HG03196 (cell line): ENCODE results near the gene ELP2.
"Not testable (repeated sequence)": the region's sequence is repeated elsewhere in the genome, so short reads cannot be mapped to it uniquely, and the experiment has no call there.

Source experiments
- ATAC-seq: cut with Tn5 transposase; IDR thresholded peaks from one replicate; pipeline ENCODE4 v1.9.1; 2021; ENCODE audit not compliant: unreplicated experiment

Gene ELP2

DNA sequence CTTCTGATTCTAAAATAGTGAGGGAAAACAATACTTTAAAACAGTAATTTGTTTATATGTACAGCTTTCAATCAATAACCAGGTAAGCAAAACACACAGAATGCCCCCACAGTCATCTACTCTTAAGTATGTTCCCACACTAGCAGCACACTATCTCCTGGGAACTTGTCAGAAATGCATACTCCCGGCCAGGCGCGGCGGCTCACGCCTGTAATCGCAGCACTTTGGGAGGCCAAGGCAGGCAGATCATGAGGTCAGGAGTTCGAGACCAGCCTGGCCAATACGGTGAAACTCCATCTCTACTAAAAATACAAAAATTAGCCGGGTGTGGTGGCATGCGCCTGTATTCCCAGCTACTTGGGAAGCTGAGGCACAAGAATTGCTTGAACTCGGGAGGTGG is 12.9 kb upstream of the ELP2 start:
- not testable (repeated sequence) for ATAC-seq

GRCh38 chr18:36120297-36120696 is 9.4 kb upstream of the ELP2 start:
- ATAC-seq = no peak

- no peak for ATAC-seq
Measured at GRCh38 chr18:36124841-36125240, 4.9 kb upstream of the ELP2 start.

- no peak for ATAC-seq
Measured at GRCh38 chr18:36126668-36127067, 3.0 kb upstream of the ELP2 start.

DNA sequence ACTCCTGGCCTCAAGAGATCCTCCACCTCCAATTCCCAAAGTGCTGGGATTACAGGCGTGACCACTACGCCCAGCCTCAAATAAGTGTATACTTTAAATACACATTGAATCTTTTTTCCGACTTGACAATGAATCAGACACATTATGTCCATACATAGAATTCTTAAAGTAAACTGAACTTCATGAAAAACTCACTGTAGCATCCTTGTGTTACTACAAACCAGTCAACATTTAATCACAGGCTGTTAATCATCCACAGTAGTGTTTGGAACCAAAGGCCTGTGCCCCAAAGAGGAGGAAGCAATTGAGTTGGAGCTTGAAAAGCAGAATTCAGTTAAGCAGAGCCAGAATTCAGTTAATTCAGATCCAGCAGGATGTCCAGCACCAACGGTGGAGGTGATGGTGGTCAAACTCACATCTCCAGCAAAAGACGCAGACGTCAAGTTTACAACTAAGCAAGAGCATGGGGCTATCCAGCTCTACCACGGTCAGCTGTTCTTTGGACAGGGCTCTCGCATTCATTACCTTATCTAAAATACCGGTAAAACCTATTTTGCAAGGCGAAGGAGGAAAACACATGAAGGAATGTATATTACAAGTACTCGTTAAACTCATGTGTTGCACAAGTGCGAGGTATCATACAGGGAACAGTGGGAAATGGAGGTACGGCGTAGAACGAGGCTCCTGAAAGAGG is 1.7 kb upstream of the ELP2 start:
- no peak for ATAC-seq

DNA sequence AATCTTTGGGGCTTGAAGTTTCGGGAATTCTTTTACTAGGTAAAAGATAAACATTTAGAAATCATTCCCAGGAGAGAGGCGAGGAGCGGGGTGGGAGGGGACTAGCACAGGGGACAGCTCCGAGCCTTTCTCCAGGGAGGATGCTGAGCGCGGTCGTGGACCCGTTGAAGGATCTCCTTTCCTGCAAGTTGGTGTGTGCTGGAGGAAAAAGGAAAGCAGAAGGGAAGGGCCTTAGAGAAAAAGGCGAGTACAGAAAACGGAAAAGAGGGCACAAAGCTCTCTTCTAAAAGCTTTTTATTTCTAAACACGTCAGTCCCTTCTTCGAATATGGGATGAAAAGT is 1.2 kb upstream of the ELP2 start:
- no peak for ATAC-seq

GRCh38 chr18:36128907-36129299 is 796 bp upstream of the ELP2 start:
- no peak for ATAC-seq

DNA sequence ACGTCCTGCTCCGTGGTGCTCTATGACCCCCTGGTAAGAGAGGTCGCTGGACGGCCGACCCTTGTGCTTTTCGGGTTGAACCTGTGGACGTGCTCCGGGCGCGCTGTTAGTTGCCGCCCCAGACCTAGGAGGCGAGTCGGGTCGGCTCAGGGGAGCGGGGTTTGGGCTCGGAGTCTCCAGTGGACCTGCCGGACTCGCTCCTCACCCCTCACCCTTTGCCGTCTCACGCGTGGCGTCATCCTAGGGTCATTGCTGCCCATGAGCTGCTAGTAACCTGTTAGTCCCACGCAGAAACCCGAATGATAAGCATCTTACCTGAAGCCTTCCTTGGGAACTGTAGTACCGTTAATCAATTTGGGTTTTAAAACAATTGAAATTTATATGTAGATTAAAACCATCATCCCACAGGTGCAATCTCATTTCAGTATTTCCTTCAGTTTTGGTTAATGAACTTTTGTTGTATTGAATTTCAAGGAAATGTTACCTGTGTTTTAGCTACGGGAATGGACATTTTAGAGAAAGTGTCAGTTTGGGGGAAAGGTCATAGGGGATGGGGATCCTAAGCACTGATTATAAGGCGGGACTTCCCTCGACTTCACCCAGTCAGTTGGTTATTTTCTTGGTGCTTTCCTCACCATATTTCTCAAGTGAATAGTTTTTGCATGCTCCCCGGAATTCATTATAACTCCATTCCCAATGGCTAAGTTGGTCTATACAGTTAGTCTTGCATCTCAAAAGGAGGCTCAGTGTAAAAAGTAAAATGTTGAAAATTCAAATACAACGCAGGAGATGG is 536 bp downstream of the ELP2 start:
- ATAC-seq = peak; percentile 17

- ATAC-seq = no peak
Measured at GRCh38 chr18:36130883-36131653, 1.4 kb downstream of the ELP2 start.

DNA sequence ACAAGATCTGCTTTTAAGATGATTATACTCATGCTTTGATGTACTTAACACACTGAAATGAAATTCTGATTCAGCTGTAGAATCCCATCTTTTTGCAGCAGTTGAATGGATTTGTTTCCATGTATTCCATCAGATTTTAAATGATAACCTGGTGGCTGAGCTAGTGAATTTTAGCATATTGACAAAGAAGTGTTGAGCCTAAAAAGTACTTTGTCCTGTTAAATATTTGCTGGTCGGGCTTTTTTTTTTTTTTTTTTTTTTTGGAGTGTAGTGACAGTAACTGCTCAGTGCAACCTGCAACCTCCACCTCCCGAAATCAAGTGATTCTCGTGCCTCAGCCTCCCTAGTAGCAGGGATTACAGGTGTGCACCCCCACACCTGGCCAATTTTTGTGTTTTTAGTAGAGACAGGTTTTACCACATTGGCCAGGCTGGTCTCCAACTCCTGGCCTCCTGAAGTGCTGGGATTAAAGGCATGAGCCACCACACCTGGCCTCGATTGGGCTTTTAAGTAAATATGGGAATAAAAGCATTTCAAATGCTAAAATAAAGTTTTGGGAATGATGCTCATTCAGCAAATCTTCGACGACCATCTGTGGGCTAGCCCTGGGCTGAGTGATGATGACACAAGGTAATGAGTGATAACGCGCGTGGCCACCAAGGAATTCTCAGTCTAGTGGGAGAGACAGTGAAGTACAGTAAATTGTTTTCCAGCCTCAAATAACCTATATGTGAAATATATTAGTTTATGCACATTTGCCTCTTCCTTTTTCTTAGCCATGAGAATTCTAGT is 2.2 kb downstream of the ELP2 start:
- ATAC-seq = no peak

DNA sequence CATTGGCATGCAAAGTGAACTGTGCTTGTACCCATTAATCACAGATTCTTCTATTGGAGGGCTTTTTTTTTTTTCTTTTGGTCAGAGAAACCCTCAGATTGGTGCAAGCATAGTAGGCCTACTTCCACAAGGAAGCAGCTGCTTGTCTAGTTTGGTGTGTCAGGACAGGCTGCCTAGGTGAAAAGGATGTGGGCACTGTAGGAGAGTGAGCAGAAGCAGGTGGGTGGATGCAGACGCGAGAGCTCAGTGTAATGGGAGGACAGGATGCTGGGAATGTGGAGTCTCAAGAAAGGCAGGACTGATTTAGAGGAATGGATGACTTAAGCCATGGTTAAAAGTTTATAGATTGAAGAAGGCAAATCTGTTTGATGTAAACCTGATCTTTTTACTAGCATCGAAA is 3.1 kb downstream of the ELP2 start:
- ATAC-seq = no peak

GRCh38 chr18:36135264-36135663 is 5.6 kb downstream of the ELP2 start:
- ATAC-seq = no peak

DNA sequence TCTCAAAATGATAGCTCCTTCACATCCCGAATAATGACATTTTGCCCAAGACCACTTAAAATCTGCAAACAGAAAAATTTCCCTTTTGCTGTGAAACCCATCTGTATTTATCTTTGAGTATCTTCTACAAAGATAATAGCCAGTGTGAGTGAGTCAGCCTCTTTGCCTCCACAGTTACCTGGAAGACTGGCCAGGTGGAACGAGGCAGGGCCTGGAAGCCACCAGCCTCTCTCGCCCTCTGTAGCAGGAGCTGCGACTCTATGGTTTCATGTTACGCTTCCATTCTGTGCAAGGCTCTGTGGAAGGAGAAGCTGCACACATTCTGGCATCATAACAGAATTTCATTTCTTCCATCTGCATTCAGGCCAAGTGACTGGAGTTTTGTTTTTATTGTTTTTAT is 9.5 kb downstream of the ELP2 start:
- no peak for ATAC-seq

GRCh38 chr18:36141576-36141975 is 11.9 kb downstream of the ELP2 start:
- no peak for ATAC-seq

- ATAC-seq = no peak
Measured at GRCh38 chr18:36142751-36143150, 13.1 kb downstream of the ELP2 start.

DNA sequence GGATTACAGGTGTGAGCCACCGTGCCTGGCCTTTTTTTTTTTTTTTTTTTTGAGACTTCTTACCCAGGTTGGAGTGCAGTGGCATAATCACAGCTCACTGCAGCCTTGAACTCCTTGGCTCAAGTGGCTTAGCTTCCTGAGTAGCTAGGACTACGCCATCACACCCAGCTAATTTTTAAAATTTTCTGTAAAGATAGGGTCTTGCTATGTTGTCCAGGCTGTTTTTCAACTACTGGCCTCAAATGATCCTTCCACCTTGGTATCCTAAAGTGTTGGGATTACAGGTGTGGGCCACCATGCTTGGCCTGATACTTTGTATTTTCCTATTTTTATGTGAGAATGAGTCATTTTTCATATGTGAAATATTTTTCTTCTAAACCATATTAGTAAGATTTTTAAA is 13.7 kb downstream of the ELP2 start:
- no peak for ATAC-seq

DNA sequence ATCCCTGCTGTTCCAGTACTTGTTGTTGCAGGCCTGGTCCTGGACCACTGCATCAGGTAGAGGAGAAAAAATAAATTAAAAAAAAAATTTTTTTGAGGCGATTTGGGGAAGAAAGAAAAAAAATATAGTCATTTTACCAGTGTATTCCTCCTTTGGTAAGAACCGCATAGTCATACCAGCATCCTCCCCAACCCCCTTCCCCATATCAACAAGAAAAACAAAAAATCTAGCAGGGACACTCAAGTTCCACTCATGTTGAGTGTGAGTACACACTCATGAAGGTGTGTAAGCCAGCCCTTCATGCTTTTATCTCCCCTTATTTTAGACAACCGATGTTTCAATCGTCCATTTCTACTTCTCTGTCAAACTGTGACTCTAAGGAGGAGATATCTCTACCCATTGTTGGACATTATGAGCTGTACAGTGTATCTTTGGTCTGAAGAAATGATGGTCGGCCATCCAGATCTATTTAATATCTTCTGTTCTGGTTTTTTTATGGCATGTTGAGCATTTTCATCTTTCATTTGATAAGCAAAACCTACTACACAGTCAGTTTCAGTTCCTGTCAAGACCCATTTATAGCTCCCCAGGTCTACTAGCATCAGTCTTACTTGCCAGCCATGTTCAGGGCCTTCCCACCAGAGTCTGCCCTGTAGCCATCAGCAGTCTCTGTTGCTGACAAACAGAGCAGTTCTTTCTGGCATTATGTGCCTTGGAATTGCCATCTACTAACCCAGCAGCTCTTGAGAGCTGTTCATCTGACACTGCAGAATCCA is 20.0 kb downstream of the ELP2 start:
- peak; percentile 85 for ATAC-seq

GRCh38 chr18:36152781-36153180 is 23.1 kb downstream of the ELP2 start:
- no peak for ATAC-seq

GRCh38 chr18:36153203-36153602 is 23.5 kb downstream of the ELP2 start:
- no peak for ATAC-seq

GRCh38 chr18:36153771-36154170 is 24.1 kb downstream of the ELP2 start:
- no peak for ATAC-seq
